SK-N-DZ (cell line): Measurements from ENCODE around the gene LUC7L3.
"Not testable (repeated sequence)": the region's sequence is repeated elsewhere in the genome, so short reads cannot be mapped to it uniquely, and the experiment has no call there.

Experiments used
- DNase-seq: peaks from one replicate; pipeline ENCODE4 v3.0.0-alpha.2; 2015; ENCODE audit warnings: low spot score

Gene LUC7L3

GRCh38 chr17:50783193-50783660 is 63.8 kb downstream of the LUC7L3 start:
- peak; percentile 91 for DNase-seq

GRCh38 chr17:50783905-50784304 is 64.5 kb downstream of the LUC7L3 start:
- DNase-seq, result no peak

- DNase-seq, result no peak
These were observed 65.7 kb downstream of the LUC7L3 start for GRCh38 chr17:50785126-50785525.

GRCh38 chr17:50785946-50786570 is 66.7 kb downstream of the LUC7L3 start:
- DNase-seq, result no peak

GRCh38 chr17:50787106-50787505 is 67.7 kb downstream of the LUC7L3 start:
- no peak for DNase-seq

GRCh38 chr17:50790618-50791017 is 71.2 kb downstream of the LUC7L3 start:
- DNase-seq, result no peak

- DNase-seq, result no peak
These were observed 72.7 kb downstream of the LUC7L3 start for GRCh38 chr17:50792132-50792531.

GRCh38 chr17:50793007-50793406 is 73.6 kb downstream of the LUC7L3 start:
- no peak for DNase-seq

- peak; percentile 38 for DNase-seq
These were observed 75.0 kb downstream of the LUC7L3 start for GRCh38 chr17:50794361-50794760.

- no peak for DNase-seq
These were observed 77.9 kb downstream of the LUC7L3 start for GRCh38 chr17:50797135-50797810.

GRCh38 chr17:50798424-50799288 is 79.3 kb downstream of the LUC7L3 start:
- DNase-seq, result no peak

- no peak for DNase-seq
These were observed 80.2 kb downstream of the LUC7L3 start for GRCh38 chr17:50799582-50799981.

- no peak for DNase-seq
These were observed 80.8 kb downstream of the LUC7L3 start for GRCh38 chr17:50800196-50800700.

GRCh38 chr17:50802609-50803571 is 83.5 kb downstream of the LUC7L3 start:
- no peak for DNase-seq

GRCh38 chr17:50803676-50804075 is 84.3 kb downstream of the LUC7L3 start:
- no peak for DNase-seq

GRCh38 chr17:50804749-50805475 is 85.5 kb downstream of the LUC7L3 start:
- DNase-seq, result not testable (repeated sequence)

- DNase-seq, result no peak
These were observed 86.1 kb downstream of the LUC7L3 start for GRCh38 chr17:50805486-50805885.
